Measurements from ENCODE around the gene TBC1D14.

Gene TBC1D14

GRCh38 chr4:7045553-7045952 lies 135.9 kb downstream of the TBC1D14 start:
- no peak for DNase-seq

GRCh38 chr4:7045961-7046921 lies 136.6 kb downstream of the TBC1D14 start:
- no peak for DNase-seq

GRCh38 chr4:7046971-7047370 lies 137.3 kb downstream of the TBC1D14 start:
- DNase-seq, result no peak

DNA sequence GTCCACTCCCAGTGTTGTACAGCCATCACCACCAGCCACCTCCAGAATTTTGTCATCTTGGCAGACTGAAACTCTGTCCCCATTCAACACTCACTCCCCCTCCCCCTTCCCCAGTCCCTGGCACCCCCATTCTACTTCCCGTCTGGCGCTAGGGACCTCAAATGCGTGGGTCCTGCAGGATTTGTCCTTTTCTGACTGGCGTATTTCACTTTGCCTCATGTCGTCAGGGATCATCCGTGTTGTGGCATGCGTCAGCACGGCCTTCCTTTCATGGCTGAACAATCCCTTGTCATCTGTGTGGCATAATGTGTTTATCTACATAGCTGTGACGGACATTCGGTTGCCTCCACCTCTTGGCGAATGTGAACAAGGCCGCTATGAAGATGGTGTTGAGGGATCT lies 139.0 kb downstream of the TBC1D14 start:
- no peak for DNase-seq

- DNase-seq, result no peak
Observed at GRCh38 chr4:7049295-7049694, 139.7 kb downstream of the TBC1D14 start.

DNA sequence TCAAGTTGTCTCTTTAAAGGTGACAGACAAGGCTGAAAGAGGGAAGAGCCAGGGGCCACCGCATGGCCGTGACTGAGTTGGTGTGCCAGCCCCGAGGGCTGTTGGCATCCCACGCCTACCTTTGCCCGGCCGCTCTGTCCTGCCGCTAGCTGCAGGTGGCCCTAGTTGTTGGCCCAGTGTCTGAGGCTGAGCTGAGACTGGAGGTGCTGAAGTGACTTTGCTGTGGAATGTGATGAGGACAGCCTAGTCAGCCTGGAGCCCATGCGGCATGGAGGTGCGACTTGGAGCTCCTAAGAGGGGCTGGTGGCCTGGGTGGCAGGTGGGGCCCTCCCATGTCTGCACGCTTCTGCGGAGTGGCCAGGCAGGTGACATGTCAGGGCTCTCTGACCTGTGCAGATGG lies 140.1 kb downstream of the TBC1D14 start:
- DNase-seq, result no peak

GRCh38 chr4:7050481-7051143 lies 141.0 kb downstream of the TBC1D14 start:
- DNase-seq, result no peak

GRCh38 chr4:7051144-7051495 lies 141.5 kb downstream of the TBC1D14 start:
- DNase-seq, result no peak

GRCh38 chr4:7051905-7052304 lies 142.3 kb downstream of the TBC1D14 start:
- no peak for DNase-seq

GRCh38 chr4:7052313-7052712 lies 142.7 kb downstream of the TBC1D14 start:
- DNase-seq, result no peak

DNA sequence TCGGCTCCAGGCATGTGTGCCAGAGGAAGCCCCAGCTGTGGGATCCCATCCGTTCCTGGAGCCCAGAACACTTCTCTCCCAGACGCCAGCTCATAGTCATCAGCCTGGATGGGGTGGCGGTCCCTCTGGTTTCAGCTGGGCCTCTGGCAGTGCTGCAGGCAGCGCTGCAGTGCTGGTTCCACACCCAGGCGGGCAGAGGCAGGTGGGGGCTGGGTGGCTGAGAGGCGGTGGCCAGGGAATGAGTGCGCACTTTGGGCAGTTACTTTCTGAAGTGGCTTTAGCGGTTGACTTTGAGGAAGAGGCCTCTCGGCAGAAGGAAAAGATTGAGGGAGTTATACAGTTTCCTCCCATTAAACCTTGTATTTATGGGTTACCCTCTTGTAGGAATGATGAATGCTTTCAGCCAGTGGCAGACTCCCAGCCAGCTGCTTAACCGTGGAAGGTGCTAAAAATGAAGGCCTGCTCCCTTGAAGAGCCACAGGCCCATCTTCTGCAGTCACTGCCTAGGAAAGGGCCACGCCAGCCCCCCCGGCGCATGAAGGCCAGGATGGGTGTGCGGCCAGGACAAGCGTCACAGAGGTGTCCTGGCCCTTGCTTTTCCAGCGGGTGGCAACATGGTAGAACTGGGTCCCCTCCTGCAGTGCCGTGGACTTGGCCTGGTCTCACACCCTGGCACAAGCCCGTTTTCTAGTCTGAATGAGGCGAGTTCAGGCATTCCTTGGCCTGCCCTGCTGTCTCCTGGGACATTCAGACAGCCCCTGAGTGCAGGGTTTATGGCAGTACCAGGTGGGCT lies 143.5 kb downstream of the TBC1D14 start:
- DNase-seq, result peak in 6 of 14 donors; percentile 22 to 60 (median 50)

- DNase-seq, result no peak
Observed at GRCh38 chr4:7054106-7054880, 144.7 kb downstream of the TBC1D14 start.

- DNase-seq, result no peak
Observed at GRCh38 chr4:7055111-7055989, 145.7 kb downstream of the TBC1D14 start.

GRCh38 chr4:7055990-7056325 lies 146.3 kb downstream of the TBC1D14 start:
- no peak for DNase-seq

DNA sequence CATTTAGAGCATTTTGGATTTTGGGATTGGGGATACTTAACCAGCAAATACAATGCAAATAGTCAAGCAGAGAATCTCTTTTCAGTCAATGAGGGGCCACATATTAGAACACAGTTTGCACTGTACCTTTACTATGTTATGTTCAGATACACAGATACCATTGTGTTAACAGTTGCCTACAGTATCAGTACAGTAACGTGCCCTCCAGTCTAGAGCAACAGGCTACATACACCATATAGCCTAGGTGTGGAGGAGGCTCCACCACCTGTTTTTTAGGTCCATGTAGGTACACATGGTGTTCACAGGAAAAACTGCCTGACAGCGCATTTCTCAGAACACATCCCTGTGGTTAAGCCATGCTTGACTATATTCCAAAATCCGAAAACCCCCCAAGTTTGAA lies 149.2 kb downstream of the TBC1D14 start:
- no peak for DNase-seq

- no peak for DNase-seq
Observed at GRCh38 chr4:7059662-7060061, 150.0 kb downstream of the TBC1D14 start.

DNA sequence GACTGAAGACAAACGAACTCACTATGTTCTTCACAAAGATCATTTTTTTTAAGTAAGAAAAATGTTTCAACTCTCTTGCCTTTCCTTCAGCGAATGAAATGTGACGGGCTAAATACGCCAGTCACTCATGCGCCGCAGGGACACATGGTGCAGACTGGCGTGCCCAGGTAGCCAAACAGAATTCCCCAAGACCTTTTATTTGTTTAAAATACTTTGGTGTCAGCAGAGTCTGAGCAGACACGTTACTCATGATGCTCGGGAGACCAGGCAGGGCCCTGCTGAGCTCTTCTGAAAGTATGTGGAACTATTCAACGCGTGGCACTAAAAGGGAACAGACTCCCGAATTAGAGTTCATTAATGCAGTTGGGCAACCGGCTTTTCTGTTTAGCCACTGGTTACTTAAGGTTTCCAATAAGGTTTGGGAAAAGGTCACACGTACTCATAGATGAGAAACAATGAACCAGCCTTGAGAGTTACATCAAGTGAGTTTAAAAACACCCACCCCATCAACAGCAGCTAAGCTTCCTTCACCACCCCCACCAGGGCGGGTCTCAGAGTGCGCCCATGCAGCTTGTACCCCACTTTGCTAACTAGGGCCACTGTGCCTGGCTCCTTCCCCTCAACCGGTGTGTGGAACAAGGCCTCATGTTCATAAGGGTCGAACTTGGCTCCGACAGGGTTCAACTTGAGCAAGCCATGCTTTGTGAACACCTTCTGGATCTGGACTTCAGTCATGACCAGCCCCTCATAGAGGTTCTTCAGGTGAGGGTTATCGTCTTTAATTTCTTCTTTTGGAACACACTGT lies 150.9 kb downstream of the TBC1D14 start:
- DNase-seq, result no peak

- no peak for DNase-seq
Observed at GRCh38 chr4:7061815-7062214, 152.2 kb downstream of the TBC1D14 start.

GRCh38 chr4:7062816-7063215 lies 153.2 kb downstream of the TBC1D14 start:
- DNase-seq, result no peak

DNA sequence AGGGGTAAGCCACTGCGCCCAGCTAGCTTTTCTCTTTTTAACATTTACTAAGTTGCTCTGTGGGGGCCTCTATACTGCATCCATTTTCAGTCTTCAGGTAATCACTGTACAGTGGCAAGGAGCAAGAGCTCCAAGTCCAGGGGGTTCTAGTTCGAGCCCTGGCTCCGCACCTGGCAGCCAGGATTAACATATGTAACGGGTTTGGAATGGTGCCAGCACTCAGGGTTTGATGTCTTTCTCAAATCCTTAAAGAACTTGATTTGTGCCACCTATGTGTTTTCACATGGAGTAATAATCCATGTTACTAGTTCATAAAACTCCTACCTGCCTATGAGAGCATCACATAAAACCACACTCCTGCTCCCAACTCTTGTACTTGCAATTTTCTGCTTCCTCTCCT lies 153.7 kb downstream of the TBC1D14 start:
- DNase-seq, result no peak

DNA sequence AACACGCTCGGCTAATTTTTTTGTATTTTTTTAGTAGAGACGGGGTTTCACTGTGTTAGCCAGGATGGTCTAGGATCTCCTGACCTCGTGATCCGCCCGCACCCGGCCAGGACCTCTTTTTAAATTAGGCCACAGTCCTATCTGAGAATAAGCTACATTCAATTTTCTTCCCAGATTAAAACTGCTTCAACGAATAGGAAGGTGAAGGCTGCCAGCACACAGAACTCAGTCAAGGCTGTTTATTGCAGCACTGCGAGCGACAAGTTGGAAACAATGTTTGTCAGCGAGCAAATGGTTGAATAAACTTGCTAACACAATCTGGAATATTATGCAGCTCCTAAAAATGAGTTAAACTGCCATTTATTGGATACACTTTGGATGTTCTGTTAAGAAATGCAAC lies 156.4 kb downstream of the TBC1D14 start:
- no peak for DNase-seq
